Astrocyte of the spinal cord (primary cell): ENCODE data around the gene PPY.

Experiments used
- DNase-seq: peaks from one replicate; pipeline ENCODE4 v3.0.0; 2011; ENCODE audit warnings: low read depth, low spot score
- H3K4me3 ChIP-seq: 2 replicates; pipeline ENCODE4 v1.5.1; 2011; ENCODE audit warnings: low read depth, mild to moderate bottlenecking, low read length, moderate library complexity
- CTCF ChIP-seq: IDR thresholded peaks from 2 replicates; pipeline ENCODE4 v1.5.1; 2012; ENCODE audit warnings: low read depth, mild to moderate bottlenecking, low read length, inconsistent platforms
- in situ Hi-C: cut with HindIII; loops from 2 replicates; pipeline ENCODE4 v1.10.0; 2017; ENCODE audit warnings: low sequenced_read_pairs

Gene PPY

GRCh38 chr17:43983515-43984411 lies 41.5 kb upstream of the PPY start:
- in situ Hi-C loops = no loop called here
- H3K4me3 ChIP-seq = peak overlapping the region; percentile 35
- TF ChIP-seq CTCF = peak; percentile 39
- no peak for DNase-seq

GRCh38 chr17:43983196-43983514 lies 40.9 kb upstream of the PPY start:
- no peak for DNase-seq
- no peak for TF ChIP-seq CTCF
- H3K4me3 ChIP-seq = no peak overlapping the region
- in situ Hi-C loops = no loop called here

- DNase-seq = no peak
- in situ Hi-C loops = no loop called here
Measured at GRCh38 chr17:43982171-43982570, 39.9 kb upstream of the PPY start.

GRCh38 chr17:43979671-43980070 lies 37.4 kb upstream of the PPY start:
- H3K4me3 ChIP-seq = no peak overlapping the region
- no peak for DNase-seq
- no peak for TF ChIP-seq CTCF
- in situ Hi-C loops = no loop called here

More at GRCh38 chr17:43982171-43982570, 39.9 kb upstream of the PPY start:
- no peak for TF ChIP-seq CTCF
- H3K4me3 ChIP-seq = no peak overlapping the region

GRCh38 chr17:43979011-43979410 lies 36.7 kb upstream of the PPY start:
- TF ChIP-seq CTCF = no peak
- in situ Hi-C loops = no loop called here
- DNase-seq = no peak
- no peak overlapping the region for H3K4me3 ChIP-seq

GRCh38 chr17:43978078-43978477 lies 35.8 kb upstream of the PPY start:
- in situ Hi-C loops = no loop called here
- H3K4me3 ChIP-seq = no peak overlapping the region
- TF ChIP-seq CTCF = no peak
- no peak for DNase-seq
